ENCODE measurements around the gene NPRL2.

DNA sequence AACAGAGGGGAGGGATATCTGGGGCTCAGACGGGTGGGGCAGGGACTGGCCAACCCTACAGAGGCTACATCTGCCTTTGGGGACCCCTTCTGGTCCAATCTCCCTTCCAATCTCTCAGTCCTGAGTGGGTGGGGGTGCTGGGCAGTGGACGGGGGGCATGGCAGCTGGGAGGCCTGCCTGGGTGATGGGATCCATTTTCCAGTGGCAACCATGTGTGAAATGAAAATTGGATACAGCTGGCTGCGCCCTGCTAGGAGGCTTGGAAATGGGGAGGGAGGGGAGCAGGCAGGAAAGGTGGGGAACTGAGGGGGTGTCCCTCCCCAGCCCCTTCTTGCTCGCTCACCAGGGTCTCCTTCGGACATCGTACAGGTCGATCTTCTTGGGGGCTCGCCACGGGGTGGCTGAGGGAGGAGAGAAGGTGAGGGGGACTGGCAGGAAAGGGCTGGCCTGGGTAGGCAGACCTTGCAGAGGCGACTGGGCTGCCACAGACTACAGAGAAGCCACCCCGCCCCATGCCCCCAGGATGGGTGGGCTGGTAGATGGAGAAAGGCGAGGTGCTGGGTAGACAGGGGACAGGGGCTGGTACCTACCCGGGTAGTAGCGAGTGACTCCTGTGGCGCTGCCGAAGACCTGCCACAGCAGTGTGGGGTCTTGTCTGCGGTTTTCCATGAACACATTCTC, 30.0 kb upstream of the NPRL2 start:
- no peak for TF ChIP-seq CTCF (IDR thresholded peaks at IDR 0.05)
- no peak for TF ChIP-seq POLR2A (IDR thresholded peaks at IDR 0.05)
